GM18870 (cell line): Measurements from ENCODE around the gene AK3.

Experiments used
- ATAC-seq: cut with Tn5 transposase; IDR thresholded peaks from one replicate; pipeline ENCODE4 v1.9.1; 2021; ENCODE audit warnings: moderate library complexity; ENCODE audit not compliant: unreplicated experiment

Gene AK3

DNA sequence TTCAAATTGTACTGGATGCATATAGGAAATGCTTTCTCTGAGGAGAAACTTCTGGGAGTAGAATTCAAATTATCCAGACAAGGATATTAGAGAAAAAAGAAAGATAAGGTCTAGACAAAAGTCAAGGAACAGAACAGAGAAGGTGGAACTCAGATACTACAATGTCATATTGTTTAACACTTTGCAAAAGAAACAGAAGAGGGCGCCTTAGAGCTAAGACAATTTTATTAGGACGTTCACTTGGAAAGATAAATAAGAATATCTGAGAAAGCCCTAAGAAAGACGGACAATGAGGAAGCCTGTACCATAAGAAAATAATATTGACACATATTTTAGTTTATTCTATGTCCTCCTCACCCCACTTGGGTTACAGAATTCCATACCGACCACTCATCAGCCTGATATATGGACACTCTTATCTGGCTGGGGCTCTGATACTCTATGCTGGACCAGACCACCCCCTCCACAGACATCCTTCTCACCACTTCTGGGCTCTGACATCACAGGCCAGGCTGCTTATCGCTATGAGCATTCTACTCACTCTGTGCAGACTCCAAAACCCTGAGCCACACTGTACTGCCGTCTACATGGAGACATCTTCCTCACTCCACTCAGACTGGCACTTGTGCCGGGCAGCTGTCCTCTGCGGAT, 9.1 kb upstream of the AK3 start:
- no peak for ATAC-seq

DNA sequence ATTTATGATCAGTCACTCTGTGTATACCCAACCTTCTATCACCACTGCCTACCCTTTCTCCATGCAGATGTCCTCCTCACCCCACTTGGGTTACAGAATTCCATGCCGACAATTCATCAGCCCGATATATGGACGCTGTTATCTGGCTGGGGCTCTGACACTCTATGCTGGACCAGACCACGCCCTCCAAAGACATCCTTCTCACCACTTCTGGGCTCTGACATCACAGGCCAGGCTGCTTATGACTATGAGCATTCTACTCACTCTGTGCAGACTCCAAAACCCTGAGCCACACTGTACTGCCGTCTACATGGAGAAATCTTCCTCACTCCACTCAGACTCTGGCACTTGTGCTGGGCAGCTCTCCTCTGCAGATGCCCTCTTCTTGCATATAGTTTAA, 7.6 kb upstream of the AK3 start:
- no peak for ATAC-seq

DNA sequence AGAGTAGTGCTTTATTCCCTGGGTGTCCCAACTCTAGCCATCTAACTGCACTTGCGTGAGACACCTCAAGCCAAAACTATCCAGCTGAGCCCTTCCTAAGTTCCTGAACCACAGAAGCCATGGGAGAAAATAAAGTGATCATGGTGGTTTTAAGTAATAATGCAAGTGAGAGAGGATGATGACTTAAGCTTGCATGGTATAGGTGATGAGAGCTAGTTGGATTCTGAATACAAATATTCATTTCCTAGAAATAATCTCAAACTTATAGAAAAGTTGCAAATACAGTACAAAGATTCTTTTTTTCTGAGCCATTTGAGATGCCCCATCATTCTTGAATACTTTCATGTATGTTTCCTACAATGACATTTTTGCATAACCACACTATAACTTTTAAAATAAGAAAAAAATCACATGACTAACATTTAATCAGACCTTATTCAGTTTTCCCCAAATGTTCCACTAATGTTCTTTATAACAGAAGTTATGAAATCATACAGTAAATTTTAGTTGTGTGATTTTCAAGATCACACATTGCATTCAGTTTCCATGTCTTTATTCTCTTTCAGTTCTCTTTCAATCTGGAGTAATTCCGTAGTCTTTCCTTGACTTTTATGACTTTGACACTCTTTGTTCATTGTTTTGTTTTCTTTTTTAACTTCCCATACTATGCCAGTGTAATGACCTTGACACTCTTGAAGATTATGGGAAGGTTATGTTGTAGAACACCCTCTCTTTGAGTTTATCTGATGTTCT, 5.5 kb upstream of the AK3 start:
- ATAC-seq: no peak

DNA sequence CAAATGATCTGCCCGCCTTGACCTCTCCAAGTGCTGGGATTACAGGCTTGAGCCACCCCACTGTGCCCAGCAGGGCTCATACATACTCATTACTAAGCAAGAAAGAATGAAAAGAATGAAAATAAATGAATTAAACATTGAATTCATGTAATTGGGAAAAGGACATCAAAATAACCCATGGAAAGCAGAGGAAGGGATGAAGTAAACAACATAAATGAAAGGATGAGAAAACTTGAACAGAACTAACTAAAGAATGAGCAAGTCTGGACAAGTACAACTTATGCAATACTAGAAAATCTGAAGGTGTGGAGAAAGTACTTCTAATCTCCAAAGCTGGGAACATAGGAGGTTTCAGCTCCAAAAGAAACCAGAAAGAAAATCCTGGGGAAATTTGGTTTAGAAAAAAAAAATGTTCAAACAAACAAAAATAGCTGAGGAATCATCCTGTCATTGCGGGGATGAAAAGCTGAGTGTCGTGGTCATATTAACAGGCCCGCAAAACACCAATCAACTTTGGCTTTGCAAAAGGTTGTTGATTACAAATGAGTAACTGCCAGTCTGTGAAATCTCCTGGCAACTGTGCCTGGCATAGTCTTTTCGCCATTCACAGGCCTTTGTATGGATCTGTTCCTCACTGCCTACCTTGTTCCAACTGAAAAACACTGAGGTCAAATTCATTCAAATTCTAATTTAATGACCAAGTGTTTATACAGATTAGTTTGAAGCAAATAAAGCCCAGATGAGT, 2.3 kb upstream of the AK3 start:
- no peak for ATAC-seq

DNA sequence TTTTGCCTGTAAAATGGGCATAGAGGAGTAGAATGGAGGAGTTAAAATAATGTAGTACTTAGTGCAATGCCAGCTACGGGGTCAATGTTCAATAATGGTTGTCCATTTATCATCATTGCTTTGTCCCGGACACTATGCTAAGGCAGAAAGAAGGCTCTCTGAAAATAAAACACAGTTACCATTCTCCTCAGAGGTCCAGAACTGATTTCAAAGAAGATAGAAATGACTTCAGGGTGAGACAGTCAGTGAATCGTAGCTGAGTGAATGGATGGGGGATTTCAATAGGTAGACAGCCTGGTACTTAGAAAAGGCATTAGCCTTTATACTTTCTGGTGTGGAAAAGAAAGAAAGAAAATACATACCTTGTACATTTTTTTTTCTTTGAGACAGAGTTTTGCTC, 1.2 kb upstream of the AK3 start:
- ATAC-seq: no peak

DNA sequence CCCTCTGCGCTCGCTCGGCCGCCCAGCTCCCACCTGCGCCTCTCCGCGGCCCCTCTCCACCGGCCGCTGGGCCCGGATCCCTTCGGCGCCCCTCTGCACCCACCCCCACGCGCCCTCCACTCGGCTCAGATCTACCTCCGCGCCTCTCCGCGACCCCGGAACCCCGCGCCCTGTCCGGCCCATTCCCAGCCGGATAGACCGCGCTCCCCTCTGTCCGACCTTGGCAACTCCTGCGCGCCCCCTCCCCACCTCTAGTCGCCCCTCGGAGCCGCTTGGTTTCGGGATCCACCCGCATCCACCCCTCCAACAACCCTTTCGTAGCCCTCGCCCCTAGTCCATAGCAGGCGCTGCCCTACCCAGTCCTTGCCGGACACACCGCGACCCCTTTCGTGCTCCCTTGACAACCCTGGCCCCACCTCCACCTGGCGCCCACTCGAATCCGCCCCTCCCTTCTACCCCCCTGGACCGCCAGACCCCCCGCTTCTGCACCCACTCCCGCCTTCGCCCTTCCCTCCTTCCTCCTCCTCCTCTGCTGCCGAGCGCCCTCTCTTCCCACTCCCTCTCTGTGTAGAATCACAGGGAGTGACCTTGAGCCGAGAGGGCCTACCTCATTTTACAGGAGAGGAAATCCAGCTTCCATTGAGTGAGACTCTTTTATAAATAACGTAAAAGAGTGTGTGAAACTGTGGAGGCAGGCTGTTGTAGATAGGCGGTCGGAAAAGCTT, 525 bp upstream of the AK3 start:
- no peak for ATAC-seq

DNA sequence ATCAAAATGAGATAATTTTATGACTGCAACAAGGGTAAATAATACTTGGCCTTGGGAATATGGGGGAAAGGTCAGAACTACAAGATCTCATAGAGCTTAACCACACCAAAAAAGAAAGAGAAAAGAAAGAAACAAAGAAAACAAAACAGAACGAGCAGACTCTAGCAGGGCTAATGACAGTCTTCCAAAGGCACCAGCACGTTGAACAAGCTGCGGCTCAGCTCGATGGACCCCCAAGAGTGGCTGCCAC, 689 bp downstream of the AK3 start:
- ATAC-seq: no peak

DNA sequence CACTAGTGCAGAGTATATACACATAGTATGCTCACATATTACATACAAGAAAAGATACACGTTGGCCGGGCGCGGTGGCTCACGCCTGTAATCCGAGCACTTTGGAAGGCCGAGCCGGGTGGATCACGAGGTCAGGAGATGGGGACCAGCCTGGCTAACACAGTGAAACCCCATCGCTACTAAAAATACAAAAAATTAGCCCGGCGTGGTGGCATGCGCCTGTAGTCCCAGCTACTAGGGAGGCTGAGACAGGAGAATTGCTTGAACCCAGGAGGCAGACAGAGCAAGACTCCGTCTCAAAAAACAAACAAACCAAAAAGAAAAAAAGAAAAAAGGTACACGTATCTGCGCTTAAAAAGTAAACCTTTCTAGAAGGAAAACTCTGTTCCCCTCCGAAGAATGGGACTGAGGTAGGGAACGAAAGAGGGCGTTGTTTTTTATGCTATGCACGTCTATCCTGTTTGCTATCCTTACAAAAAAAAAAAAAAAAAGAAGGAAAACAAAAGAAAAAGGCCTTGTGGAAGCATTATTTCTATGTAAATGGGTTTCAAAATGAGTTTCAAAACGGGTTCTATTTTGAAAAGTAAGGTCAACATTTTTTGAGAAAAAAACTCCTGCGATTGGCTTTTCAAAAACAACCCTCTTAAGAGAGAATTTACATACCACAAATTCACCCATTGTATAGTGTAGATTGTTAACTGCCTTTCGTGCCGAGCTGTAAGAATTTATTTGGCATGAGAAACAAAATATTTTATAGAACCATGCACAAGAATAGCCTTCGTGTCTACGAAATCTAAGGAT, 1.2 kb downstream of the AK3 start:
- no peak for ATAC-seq

DNA sequence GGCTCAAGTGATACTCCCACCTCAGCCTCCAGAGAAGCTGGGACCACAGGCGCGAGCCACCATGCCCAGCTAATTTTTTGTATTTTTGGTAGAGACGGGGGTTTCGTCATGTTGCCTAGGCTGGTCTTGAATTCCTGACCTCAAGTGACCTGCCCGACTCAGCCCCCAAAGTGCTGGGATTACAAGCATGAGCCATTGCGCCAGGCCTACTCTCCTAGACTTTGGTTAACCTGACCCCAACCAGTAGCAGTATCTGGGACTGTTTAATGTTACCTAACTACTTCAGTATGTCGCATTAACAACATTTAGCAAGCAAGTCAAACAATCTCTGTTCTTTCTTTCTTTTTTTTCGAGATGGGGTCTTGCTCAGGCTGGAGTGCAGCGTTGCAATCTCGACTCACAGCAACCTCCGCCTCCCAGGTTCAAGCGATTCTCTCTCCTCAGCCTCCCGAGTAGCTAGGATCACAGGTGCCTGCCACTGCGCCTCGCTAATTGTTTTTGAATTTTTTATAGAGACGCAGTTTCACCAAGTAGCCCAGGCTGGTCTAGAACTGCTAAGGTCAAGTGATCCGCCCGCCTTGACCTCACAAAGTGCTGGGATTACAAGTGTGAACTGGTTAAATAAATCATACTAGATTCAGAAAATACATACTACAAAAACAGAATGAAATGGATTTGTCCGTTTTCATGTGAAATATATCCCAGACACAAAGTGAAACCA, 2.0 kb downstream of the AK3 start:
- ATAC-seq: no peak

DNA sequence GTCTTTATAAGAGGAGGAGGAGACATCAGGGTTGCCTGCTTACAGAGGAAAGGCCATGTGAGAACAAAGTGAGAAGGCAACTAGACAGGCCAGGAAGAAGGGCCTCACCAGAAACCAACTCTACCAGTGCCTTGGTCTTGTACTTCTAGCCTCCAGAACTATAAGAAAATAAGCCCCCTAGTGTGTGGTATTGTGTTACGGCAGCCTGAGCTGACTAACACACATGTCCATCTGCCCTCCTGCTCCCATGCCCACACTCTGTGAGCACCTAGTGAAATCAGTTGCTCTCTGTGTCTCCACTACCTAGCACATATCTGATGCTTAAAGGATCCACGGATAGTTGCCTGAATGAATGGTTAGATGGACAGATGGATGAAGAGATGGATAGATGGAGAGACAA, 6.9 kb downstream of the AK3 start:
- ATAC-seq: no peak

DNA sequence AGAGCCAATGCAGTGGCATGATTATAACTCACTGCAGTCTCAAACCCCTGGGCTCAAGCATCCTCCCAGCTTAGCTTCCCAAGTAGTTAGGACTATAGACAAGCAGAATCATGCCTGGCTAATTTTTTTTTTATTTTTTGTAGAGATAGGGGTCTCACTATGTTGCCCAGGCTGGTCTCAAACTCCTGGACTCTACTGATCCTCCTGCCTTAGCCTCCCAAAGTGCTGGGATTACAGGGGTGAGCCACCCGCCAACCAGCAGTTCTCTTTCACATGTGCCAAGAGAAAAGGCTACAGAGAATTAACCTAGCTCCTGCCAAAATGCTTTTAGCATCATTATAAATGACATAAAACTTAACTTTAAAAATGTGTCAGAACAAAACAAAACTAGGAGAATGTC, 8.1 kb downstream of the AK3 start:
- ATAC-seq: no peak

DNA sequence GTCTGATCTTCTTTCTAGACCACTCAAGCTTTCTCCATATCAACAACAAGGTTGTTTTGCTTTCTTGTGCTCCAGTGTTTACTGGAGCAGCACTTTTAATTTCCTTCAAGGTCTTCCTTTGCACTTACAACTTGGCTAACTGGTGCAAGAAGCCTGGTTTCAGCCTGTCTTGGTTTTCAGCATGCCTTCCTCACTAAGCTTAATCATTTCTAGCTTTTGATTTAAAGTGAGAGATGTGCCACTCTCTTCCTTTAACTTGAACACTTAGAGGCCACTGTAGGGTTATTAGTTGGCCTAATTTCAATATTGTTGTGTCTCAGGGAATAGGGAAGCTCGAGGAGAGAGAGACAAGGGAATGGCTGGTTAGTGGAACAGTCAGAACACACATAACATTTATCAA, 13.4 kb downstream of the AK3 start:
- no peak for ATAC-seq

DNA sequence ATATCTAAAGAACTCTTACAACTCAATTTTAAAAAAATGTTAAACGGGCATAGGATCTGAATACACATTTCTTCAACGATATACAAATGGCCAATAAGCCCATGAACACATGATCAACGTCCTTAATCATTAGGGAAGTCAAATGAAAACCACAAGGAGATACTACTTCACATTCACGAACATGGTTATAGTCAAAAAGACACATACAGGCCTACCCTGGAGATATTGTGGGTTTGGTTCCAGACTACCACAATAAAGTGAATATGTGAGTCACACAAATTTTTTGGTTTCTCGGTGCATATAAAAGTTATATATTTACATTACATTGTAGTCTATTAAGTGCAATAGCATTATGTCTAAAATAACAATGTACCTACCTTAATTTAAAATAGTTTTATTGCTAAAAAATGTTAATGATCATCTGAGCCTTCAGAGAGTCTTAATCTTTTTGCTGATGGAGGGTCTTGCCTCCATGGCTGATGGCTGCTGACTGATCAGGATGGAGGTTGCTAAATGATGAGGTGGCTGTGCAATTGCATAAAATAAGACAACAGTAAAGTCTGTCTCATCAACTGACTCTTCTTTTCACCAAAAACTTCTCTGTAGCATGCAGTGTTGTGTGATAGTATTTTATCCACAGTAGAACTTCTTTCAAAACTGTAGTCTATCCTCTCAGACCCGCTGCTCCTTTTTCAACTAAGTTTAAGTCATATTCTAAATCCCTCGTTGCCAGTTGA, 15.1 kb downstream of the AK3 start:
- ATAC-seq: no peak

DNA sequence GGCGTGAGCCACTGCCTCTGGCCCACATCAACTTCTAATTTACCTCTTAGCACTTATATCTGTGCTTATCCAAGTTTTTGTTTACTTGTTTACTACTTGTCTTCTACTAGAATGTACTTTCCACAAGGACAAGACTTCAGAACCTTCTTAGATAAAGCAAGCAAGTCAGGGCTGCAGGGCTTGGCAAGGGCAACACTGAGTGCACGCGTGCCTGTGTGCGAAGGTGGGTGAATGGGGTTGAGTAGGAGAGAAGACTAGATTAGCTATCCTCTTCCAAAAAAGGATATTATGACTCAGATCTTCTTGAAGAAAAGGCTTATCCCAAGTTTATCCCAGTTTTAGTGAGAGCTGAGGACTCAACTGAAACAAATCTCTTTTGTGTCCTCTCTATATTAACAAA, 19.3 kb downstream of the AK3 start:
- ATAC-seq: no peak

DNA sequence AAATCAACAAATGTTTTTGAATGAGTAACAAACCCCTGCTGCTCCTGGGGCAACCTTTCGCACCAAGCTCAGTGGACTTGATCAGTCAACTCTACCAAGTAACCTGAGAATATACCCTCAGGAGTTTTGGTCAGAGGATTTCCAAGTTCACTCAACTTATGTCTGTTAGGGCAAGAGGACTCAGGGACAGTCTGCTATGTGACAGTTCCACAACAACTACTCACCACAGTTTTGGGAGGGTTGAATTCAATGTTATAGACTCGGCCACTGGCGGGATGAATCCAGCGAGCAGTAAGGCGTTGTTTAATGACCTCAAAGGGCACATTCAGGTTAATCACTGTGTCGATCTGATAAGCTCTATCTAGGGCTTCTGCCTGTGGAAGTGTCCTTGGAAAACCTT, 22.1 kb downstream of the AK3 start:
- no peak for ATAC-seq

DNA sequence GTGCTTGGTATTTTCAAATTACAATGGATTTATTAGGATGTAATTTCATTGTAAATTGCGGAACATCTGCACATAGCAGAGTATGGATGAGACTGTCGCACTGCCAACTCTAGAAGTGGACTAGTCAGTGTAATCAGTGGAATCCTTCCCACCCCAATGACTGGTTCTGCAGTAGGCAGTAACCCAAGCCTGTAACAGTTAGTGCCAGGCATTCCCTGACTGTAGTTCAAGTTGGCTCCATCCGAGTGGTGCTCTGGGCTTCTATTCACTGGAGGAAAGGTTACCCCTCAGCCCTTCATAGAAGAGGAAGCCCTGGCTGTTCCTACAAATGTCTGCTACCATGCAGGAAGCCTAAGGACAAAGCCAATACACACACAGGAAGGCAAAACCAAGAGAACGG, 23.2 kb downstream of the AK3 start:
- ATAC-seq: no peak

DNA sequence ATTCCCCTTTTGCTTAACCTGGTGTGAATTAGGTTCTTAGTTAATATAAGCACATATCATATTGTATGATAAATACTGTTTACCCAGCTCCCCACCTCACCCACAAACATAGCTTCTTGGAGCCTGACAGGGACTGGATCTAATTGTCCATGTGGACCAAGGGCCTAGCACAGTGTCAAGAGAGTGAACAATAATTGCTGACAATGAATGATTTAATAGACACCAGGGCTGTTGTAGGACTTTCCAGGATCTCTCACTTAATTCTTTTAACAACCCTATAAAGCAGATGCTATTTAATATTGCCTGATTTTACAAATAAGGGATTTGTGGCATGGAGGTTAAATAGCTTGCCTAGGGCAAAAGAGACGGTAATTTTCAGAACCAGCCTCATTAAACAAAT, 24.8 kb downstream of the AK3 start:
- ATAC-seq: no peak

DNA sequence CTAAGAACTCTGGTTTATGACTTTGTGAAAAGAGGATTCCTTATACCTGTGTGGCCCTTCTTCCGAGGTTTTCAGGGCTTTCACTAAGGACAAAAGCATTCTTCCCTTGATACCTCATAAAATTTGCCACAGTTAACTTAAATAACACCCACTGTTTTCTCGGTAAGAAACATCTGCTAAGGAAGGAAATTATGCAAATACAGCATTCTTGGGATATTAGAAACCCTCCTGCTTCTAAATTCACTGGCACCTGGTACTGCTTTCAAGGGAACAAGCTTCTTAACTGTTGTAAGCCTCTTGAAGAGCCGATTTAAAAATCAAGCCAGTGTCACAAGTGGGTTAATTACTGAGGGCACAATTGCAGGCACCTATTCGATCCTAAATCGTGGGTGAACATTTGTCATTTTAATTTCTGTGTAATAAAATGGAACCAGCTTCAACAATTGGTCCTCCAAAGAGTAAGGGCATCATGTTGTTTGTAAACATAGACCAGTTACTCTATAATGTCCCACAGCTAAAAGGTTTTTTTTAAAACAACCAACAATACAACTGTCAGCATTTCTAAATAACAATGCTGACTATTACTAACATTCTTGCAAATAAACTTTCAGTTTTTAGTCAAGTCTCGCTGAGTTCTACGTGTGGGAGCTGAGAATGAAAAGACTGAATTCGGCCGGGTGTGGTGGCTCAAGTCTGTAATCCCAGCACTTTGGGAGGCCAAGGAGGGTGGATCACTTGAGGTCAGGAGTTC, 26.6 kb downstream of the AK3 start:
- ATAC-seq: no peak

DNA sequence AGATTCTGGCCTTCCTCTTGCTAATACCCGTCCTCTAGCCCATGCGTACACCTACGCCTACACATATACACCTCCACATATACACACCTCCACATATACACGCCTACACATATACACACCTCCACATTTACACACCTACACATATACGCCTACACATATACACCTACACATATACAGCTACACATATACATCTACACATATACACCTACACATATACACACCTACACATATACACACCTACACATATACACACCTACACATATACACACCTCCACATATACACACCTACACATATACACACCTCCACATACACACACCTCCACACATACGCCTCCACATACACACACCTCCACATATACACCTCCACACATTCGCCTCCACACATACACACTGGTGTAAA, 27.2 kb downstream of the AK3 start:
- ATAC-seq: no peak
